CD4-positive, alpha-beta memory T cell (primary cell): ENCODE measurements around the gene TMEM184B. TPM values are rescaled to one million over a fixed set of nuclear protein-coding genes. Genes with fewer than 3 reads are reported as not detected.

Source experiments
- CTCF ChIA-PET: fragments of 350-600 bp; sonication (Branson Sonifier 250); formaldehyde crosslinking; loops from one replicate; lab custom pipeline; 2021; ENCODE audit warnings: inconsistent platforms; ENCODE audit not compliant: partially characterized antibody; lab: Charles Lee
- POLR2A ChIA-PET: fragments of 350-600 bp; sonication (Branson Sonifier 250); formaldehyde crosslinking; loops from one replicate; lab custom pipeline; 2021; ENCODE audit not compliant: partially characterized antibody; lab: Charles Lee
- DNase-seq, 5 donors: peaks; one replicate each; pipeline versions ENCODE4 v3.0.0 to v3.0.0-alpha.2; 2020 to 2022; ENCODE audit warnings: mixed read lengths in 1 of 5
- H3K27ac ChIP-seq: one replicate; pipeline ENCODE4 v1.7.0; 2013; ENCODE audit warnings: low read depth, low read length
- H3K27me3 ChIP-seq: 2 replicates; pipeline ENCODE4 v1.7.0; 2013; ENCODE audit warnings: mild to moderate bottlenecking, low read length, moderate library complexity; ENCODE audit not compliant: insufficient read depth
- H3K36me3 ChIP-seq: 2 replicates; pipeline ENCODE4 v1.7.0; 2013; ENCODE audit warnings: mild to moderate bottlenecking, low read length, moderate library complexity; ENCODE audit not compliant: insufficient read depth
- H3K4me1 ChIP-seq: 2 replicates; pipeline ENCODE4 v1.7.0; 2013; ENCODE audit warnings: mild to moderate bottlenecking, low read length, moderate library complexity; ENCODE audit not compliant: insufficient read depth
- H3K4me3 ChIP-seq, 2 donors: one replicate each; pipeline ENCODE4 v1.7.0; 2013; ENCODE audit warnings: low read length in 2 of 2, mild to moderate bottlenecking in 1 of 2
- H3K9me3 ChIP-seq, 2 donors: one replicate each; pipeline ENCODE4 v1.7.0; 2013; ENCODE audit warnings: low read length in 2 of 2, control low read depth in 1 of 2; ENCODE audit not compliant: control insufficient read depth in 1 of 2
- H3K27ac Mint-ChIP-seq, 7 donors: one replicate each; pipeline ENCODE4 v1.8.0; 2020 to 2021; ENCODE audit warnings: mixed read lengths in 7 of 7, mild to moderate bottlenecking in 6 of 7, inconsistent platforms in 3 of 7, moderate library complexity in 3 of 7
- H3K27me3 Mint-ChIP-seq, 2 donors: one replicate each; pipeline ENCODE4 v1.8.0; 2020 to 2021; ENCODE audit warnings: mixed read lengths in 2 of 2
- H3K36me3 Mint-ChIP-seq, 2 donors: one replicate each; pipeline ENCODE4 v1.8.0; 2020 to 2021; ENCODE audit warnings: mixed read lengths in 2 of 2, inconsistent platforms in 1 of 2, mild to moderate bottlenecking in 1 of 2
- H3K4me1 Mint-ChIP-seq, 4 donors: one replicate each; pipeline ENCODE4 v1.8.0; 2020 to 2021; ENCODE audit warnings: mixed read lengths in 4 of 4, mild to moderate bottlenecking in 1 of 4
- H3K4me3 Mint-ChIP-seq, 8 donors: one replicate each; pipeline ENCODE4 v1.8.0; 2020 to 2021; ENCODE audit warnings: mixed read lengths in 8 of 8, mild to moderate bottlenecking in 7 of 8, moderate library complexity in 6 of 8, inconsistent platforms in 3 of 8
- H3K9me3 Mint-ChIP-seq, 8 donors: one replicate each; pipeline ENCODE4 v1.8.0; 2020 to 2021; ENCODE audit warnings: mixed read lengths in 8 of 8, mild to moderate bottlenecking in 5 of 8, inconsistent platforms in 3 of 8, moderate library complexity in 1 of 8
- intact Hi-C: fragments of 100-400 bp; cut with micrococcal nuclease; formaldehyde crosslinking; loops from one replicate; pipeline ENCODE4 v1.15.1; 2023
- polyA plus RNA-seq, 2 donors: library from polyadenylated mRNA; unstranded; fragments of 300-500 nt; fragmentation: Illumina TruSeq; gene quantifications; one replicate each; pipeline ENCODE4 v1.2.3, GENCODE V29; 2021
- total RNA-seq, 2 experiments: library from RNA; stranded (reverse); gene quantifications; one replicate each; pipeline ENCODE4 v1.2.3, GENCODE V29; 2021

TMEM184B gene
- total and polyA plus RNA-seq, 4 experiments from 2014 or later, result 9.0 to 36.6 (median 29.7) TPM

GRCh38 chr22:38177044-38177443, 95.8 kb downstream of the TMEM184B start:
- no peaks in the 10 kb centered on the region for H3K27me3 ChIP-seq
- peaks cover 4 to 20% of the 10 kb centered on the region in 2 donors for H3K36me3 Mint-ChIP-seq
- H3K4me1 Mint-ChIP-seq, result peaks cover 45 to 89% (median 62%) of the 10 kb centered on the region in 4 donors
- no peak overlapping the region for H3K4me3 ChIP-seq
- H3K36me3 ChIP-seq, result no peaks in the 10 kb centered on the region
- ChIA-PET POLR2A (interaction anchor here (1.0 kb wide), 1 partner anchor 10 kb away, joined by 4 read pairs; no protein-coding TSS in a partner anchor), CTCF (interaction anchor here (0.7 kb wide), 1 partner anchor 93 kb away, joined by 3 read pairs; no protein-coding TSS in a partner anchor)
- no peaks in the 10 kb centered on the region for H3K27me3 Mint-ChIP-seq
- H3K9me3 Mint-ChIP-seq, result peaks cover 0 to 3% (median 0%) of the 10 kb centered on the region in 8 donors
- peak overlapping the region in 3 of 8 donors; percentile 21 to 77 (median 38) for H3K4me3 Mint-ChIP-seq
- intact Hi-C loops, result no loop called here
- no peaks in the 10 kb centered on the region for H3K9me3 ChIP-seq
- peak overlapping the region; percentile 53 to 99 (median 73) for H3K27ac Mint-ChIP-seq
- H3K27ac ChIP-seq, result no peak overlapping the region
- DNase-seq, result no peak
- peaks cover 55% of the 10 kb centered on the region for H3K4me1 ChIP-seq

GRCh38 chr22:38176170-38176741, 96.6 kb downstream of the TMEM184B start:
- Histone ChIP-seq H3K27me3 (no peaks in the 10 kb centered on the region), H3K9me3 (no peaks in the 10 kb centered on the region), H3K4me1 (peaks cover 55% of the 10 kb centered on the region), H3K4me3 (peak overlapping the region in 1 of 2 donors; percentile 17), H3K27ac (peak overlapping the region; percentile 19), H3K36me3 (no peaks in the 10 kb centered on the region)
- intact Hi-C loops, result no loop called here
- Mint-ChIP-seq H3K9me3 (peaks cover 0 to under 1% (median 0%) of the 10 kb centered on the region in 8 donors), H3K4me3 (peak overlapping the region in 7 of 8 donors; percentile 28 to 77 (median 52)), H3K27ac (peak overlapping the region in 6 of 7 donors; percentile 53 to 99 (median 84)), H3K36me3 (peaks cover 7 to 19% of the 10 kb centered on the region in 2 donors), H3K4me1 (peaks cover 44 to 85% (median 58%) of the 10 kb centered on the region in 4 donors), H3K27me3 (no peaks in the 10 kb centered on the region)
- ChIA-PET CTCF (interaction anchor here (0.7 kb wide), 1 partner anchor 94 kb away, joined by 3 read pairs; no protein-coding TSS in a partner anchor), POLR2A (interaction anchor here (1.0 kb wide), 3 partner anchors 10 to 29 kb away, joined by 3 to 4 read pairs (median 4); no protein-coding TSS in a partner anchor)
- DNase-seq, result peak; percentile 17 to 82 (median 22)

GRCh38 chr22:38175206-38176118, 97.3 kb downstream of the TMEM184B start:
- POLR2A ChIA-PET, result interaction anchor here (1.0 kb wide), 3 partner anchors 11 to 30 kb away, joined by 3 to 4 read pairs (median 4); no protein-coding TSS in a partner anchor
- H3K27me3 Mint-ChIP-seq, result no peaks in the 10 kb centered on the region
- Histone ChIP-seq H3K36me3 (no peaks in the 10 kb centered on the region), H3K27me3 (no peaks in the 10 kb centered on the region), H3K27ac (peak overlapping the region; percentile 19), H3K4me3 (no peak overlapping the region), H3K9me3 (no peaks in the 10 kb centered on the region), H3K4me1 (peaks cover 47% of the 10 kb centered on the region)
- DNase-seq, result no peak
- intact Hi-C loops, result no loop called here
- peaks cover 7 to 15% of the 10 kb centered on the region in 2 donors for H3K36me3 Mint-ChIP-seq
- H3K4me1 Mint-ChIP-seq, result peaks cover 39 to 77% (median 50%) of the 10 kb centered on the region in 4 donors
- peak overlapping the region in 1 of 8 donors; percentile 62 for H3K4me3 Mint-ChIP-seq
- CTCF ChIA-PET, result no interaction called here
- peak overlapping the region; percentile 17 to 99 (median 79) for H3K27ac Mint-ChIP-seq
- H3K9me3 Mint-ChIP-seq, result no peaks in the 10 kb centered on the region

GRCh38 chr22:38174626-38175025, 98.2 kb downstream of the TMEM184B start:
- Histone ChIP-seq H3K36me3 (no peaks in the 10 kb centered on the region), H3K27me3 (no peaks in the 10 kb centered on the region), H3K4me1 (peaks cover 39% of the 10 kb centered on the region), H3K4me3 (no peak overlapping the region), H3K27ac (no peak overlapping the region), H3K9me3 (no peaks in the 10 kb centered on the region)
- peak overlapping the region in 2 of 8 donors; percentile 7 to 54 for H3K4me3 Mint-ChIP-seq
- H3K4me1 Mint-ChIP-seq, result peaks cover 30 to 69% (median 42%) of the 10 kb centered on the region in 4 donors
- H3K36me3 Mint-ChIP-seq, result peaks cover 7 to 8% of the 10 kb centered on the region in 2 donors
- intact Hi-C loops, result no loop called here
- CTCF ChIA-PET, result no interaction called here
- H3K27me3 Mint-ChIP-seq, result no peaks in the 10 kb centered on the region
- no peak for DNase-seq
- H3K9me3 Mint-ChIP-seq, result no peaks in the 10 kb centered on the region
- H3K27ac Mint-ChIP-seq, result peak overlapping the region in 4 of 7 donors; percentile 15 to 68 (median 44)
- POLR2A ChIA-PET, result no interaction called here

- intact Hi-C loops, result no loop called here
- no peak for DNase-seq
These were observed 99.2 kb downstream of the TMEM184B start for GRCh38 chr22:38173641-38173906.

GRCh38 chr22:38172832-38173640, 99.8 kb downstream of the TMEM184B start:
- DNase-seq, result peak; percentile 31 to 84 (median 39)
- peaks cover 11 to 13% of the 10 kb centered on the region in 2 donors for H3K36me3 Mint-ChIP-seq
- H3K9me3 Mint-ChIP-seq, result no peaks in the 10 kb centered on the region
- Histone ChIP-seq H3K4me1 (peaks cover 30% of the 10 kb centered on the region), H3K27ac (no peak overlapping the region), H3K9me3 (no peaks in the 10 kb centered on the region), H3K36me3 (peaks cover 8% of the 10 kb centered on the region), H3K27me3 (no peaks in the 10 kb centered on the region), H3K4me3 (no peak overlapping the region)
- H3K27me3 Mint-ChIP-seq, result no peaks in the 10 kb centered on the region
- intact Hi-C loops, result no loop called here
- H3K4me3 Mint-ChIP-seq, result peak overlapping the region in 2 of 8 donors; percentile 20 to 52
- H3K27ac Mint-ChIP-seq, result peak overlapping the region; percentile 24 to 86 (median 70)
- ChIA-PET CTCF (no interaction called here), POLR2A (no interaction called here)
- H3K4me1 Mint-ChIP-seq, result peaks cover 24 to 55% (median 33%) of the 10 kb centered on the region in 4 donors

More at GRCh38 chr22:38173641-38173906, 99.2 kb downstream of the TMEM184B start:
- peaks cover 25 to 58% (median 35%) of the 10 kb centered on the region in 4 donors for H3K4me1 Mint-ChIP-seq
- peak overlapping the region in 2 of 7 donors; percentile 70 to 73 for H3K27ac Mint-ChIP-seq
- H3K36me3 Mint-ChIP-seq, result peaks cover 11 to 12% of the 10 kb centered on the region in 2 donors
- no peaks in the 10 kb centered on the region for H3K27me3 Mint-ChIP-seq
- no peak overlapping the region for H3K4me3 ChIP-seq
- CTCF ChIA-PET, result no interaction called here
- H3K4me3 Mint-ChIP-seq, result no peak overlapping the region
- H3K36me3 ChIP-seq, result peaks cover 5% of the 10 kb centered on the region
- H3K27me3 ChIP-seq, result no peaks in the 10 kb centered on the region
- no peak overlapping the region for H3K27ac ChIP-seq
- no peaks in the 10 kb centered on the region for H3K9me3 ChIP-seq
- peaks cover 30% of the 10 kb centered on the region for H3K4me1 ChIP-seq
- POLR2A ChIA-PET, result no interaction called here
- no peaks in the 10 kb centered on the region for H3K9me3 Mint-ChIP-seq
